Tibial nerve (tissue), 4 donors: ENCODE data around the gene ZNF692. TPM values are rescaled to one million over a fixed set of nuclear protein-coding genes. Genes with fewer than 3 reads are reported as not detected.

ENCODE experiments used
- DNase-seq, 2 donors: peaks; one replicate each; pipeline ENCODE4 v3.0.0-alpha.2; 2019; ENCODE audit warnings: low spot score in 2 of 2
- H3K27ac ChIP-seq, 4 donors: fragments of 200-600 bp; sonication (generic) in 3 of 4; one replicate each; pipeline ENCODE4 v1.5.1; 2017 to 2019; ENCODE audit warnings: mild to moderate bottlenecking in 1 of 4
- H3K27me3 ChIP-seq, 2 donors: fragments of 200-600 bp; sonication (generic) in 1 of 2; one replicate each; pipeline versions ENCODE4 v1.5.1 to v1.6.0; 2017 to 2019
- H3K36me3 ChIP-seq, 3 donors: fragments of 200-600 bp; sonication (generic); one replicate each; pipeline ENCODE4 v1.5.1; 2018 to 2019
- H3K4me1 ChIP-seq, 4 donors: fragments of 200-600 bp; sonication (generic) in 3 of 4; one replicate each; pipeline ENCODE4 v1.5.1; 2017 to 2019
- H3K4me3 ChIP-seq, 4 donors: fragments of 200-600 bp; sonication (generic) in 3 of 4; one replicate each; pipeline ENCODE4 v1.5.1; 2017 to 2019; ENCODE audit warnings: mild to moderate bottlenecking in 1 of 4, moderate library complexity in 1 of 4
- H3K9me3 ChIP-seq, 4 donors: fragments of 200-600 bp; sonication (generic) in 3 of 4; one replicate each; pipeline ENCODE4 v1.5.1; 2017 to 2019
- EP300 ChIP-seq, 2 donors: sonication (generic); formaldehyde crosslinking; IDR thresholded peaks; one replicate each; pipeline ENCODE4 v1.6.1; 2017; ENCODE audit warnings: antibody characterized with exemption in 2 of 2, mild to moderate bottlenecking in 1 of 2
- POLR2A ChIP-seq, 2 donors: fragments of 450-650 bp; IDR thresholded peaks; one replicate each; pipeline ENCODE4 v1.6.1; 2017; ENCODE audit warnings: antibody characterized with exemption in 2 of 2, mild to moderate bottlenecking in 2 of 2, moderate library complexity in 2 of 2
- WGBS, 2 donors: methylation state at CpG; one replicate each; pipeline ENCODE4 v1.1.5; 2018; 5-methylcytosine and 5-hydroxymethylcytosine counted together
- total RNA-seq, 4 donors: library from RNA; depleted of rRNA; stranded (reverse); fragments of >200 nt; gene quantifications; one replicate each; pipeline ENCODE4 v1.1.0, GENCODE V29; 2016
- TF ChIP-seq, protein P1 (sequence below), 5 experiments: fragments of 200-600 bp in 3 of 5; fragments of 450-650 bp in 2 of 5; sonication (generic) in 3 of 5; IDR thresholded peaks; one replicate each; pipeline ENCODE4 v1.5.1; 2016 to 2019; ENCODE audit warnings: antibody characterized with exemption in 5 of 5, mild to moderate bottlenecking in 3 of 5, moderate library complexity in 2 of 5

The ZNF692 gene
- total RNA-seq, 4 donors from 2014 or later = 40.8 to 118 (median 68.5) TPM

DNA sequence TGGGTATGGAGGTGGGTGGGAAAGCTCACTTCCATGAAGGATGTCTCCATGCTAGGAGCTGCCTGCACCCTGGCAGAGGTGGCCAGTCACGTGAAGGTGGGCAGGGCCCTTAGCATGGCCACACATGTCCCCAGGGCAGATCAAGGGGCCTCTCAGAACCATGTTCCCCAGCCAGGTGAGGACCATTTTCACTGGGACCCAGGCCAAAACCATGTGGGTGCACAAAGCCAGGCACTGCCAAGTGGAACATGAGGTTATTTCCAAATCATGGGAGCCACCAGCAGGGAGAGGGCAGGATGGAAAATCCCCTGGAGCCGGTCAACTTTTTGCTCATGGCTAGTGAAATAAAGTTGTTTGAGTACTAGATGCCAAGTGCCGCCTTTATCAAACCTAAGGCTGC, 9.7 kb downstream of the ZNF692 start:
- TF ChIP-seq EP300 (IDR thresholded peaks at IDR 0.05) = no peak
- no peak for TF ChIP-seq POLR2A (IDR thresholded peaks at IDR 0.05)
- TF ChIP-seq, protein P1, sequence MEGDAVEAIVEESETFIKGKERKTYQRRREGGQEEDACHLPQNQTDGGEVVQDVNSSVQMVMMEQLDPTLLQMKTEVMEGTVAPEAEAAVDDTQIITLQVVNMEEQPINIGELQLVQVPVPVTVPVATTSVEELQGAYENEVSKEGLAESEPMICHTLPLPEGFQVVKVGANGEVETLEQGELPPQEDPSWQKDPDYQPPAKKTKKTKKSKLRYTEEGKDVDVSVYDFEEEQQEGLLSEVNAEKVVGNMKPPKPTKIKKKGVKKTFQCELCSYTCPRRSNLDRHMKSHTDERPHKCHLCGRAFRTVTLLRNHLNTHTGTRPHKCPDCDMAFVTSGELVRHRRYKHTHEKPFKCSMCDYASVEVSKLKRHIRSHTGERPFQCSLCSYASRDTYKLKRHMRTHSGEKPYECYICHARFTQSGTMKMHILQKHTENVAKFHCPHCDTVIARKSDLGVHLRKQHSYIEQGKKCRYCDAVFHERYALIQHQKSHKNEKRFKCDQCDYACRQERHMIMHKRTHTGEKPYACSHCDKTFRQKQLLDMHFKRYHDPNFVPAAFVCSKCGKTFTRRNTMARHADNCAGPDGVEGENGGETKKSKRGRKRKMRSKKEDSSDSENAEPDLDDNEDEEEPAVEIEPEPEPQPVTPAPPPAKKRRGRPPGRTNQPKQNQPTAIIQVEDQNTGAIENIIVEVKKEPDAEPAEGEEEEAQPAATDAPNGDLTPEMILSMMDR (IDR thresholded peaks at IDR 0.05) = no peak
- Histone ChIP-seq H3K4me1 (no peaks in the 10 kb centered on the region), H3K27me3 (no peaks in the 10 kb centered on the region), H3K36me3 (peaks cover 0 to 91% (median 39%) of the 10 kb centered on the region in 3 donors), H3K27ac (no peak overlapping the region), H3K9me3 (no peaks in the 10 kb centered on the region), H3K4me3 (no peak overlapping the region)
- DNase-seq = no peak
- WGBS, 2 donors = 97 to 100% methylated on average over 3 of the region's 3 CpGs

DNA sequence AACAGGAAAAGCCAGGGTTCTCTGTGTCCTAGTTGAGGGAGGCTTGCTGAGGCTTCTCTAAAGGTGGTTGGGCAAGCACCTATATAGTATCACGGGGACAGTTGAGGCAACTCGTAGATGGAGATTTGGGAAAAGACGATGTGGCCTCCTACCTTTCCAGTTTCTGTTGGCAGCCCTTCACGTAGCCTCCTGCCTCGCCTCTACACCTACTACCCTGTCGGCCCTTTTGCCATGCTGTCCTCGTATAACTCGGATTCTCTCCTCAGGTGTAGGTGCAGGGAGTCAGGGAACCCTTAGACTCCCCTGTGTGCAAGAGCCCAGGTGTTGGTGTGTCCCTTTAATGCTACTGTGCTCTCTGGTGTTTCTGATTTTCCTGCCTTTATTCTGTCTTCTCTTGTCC, 10.3 kb downstream of the ZNF692 start:
- TF ChIP-seq, protein P1 (IDR thresholded peaks at IDR 0.05) = no peak
- TF ChIP-seq POLR2A (IDR thresholded peaks at IDR 0.05) (no peak), EP300 (IDR thresholded peaks at IDR 0.05) (no peak)
- Histone ChIP-seq H3K9me3 (no peaks in the 10 kb centered on the region), H3K27ac (no peak overlapping the region), H3K4me3 (no peak overlapping the region), H3K36me3 (peaks cover 0 to 86% (median 39%) of the 10 kb centered on the region in 3 donors), H3K27me3 (no peaks in the 10 kb centered on the region), H3K4me1 (peaks cover 0 to 2% (median 0%) of the 10 kb centered on the region in 4 donors)
- WGBS, 2 donors = 87 to 90% methylated on average over 8 of the region's 8 CpGs
- DNase-seq = no peak

DNA sequence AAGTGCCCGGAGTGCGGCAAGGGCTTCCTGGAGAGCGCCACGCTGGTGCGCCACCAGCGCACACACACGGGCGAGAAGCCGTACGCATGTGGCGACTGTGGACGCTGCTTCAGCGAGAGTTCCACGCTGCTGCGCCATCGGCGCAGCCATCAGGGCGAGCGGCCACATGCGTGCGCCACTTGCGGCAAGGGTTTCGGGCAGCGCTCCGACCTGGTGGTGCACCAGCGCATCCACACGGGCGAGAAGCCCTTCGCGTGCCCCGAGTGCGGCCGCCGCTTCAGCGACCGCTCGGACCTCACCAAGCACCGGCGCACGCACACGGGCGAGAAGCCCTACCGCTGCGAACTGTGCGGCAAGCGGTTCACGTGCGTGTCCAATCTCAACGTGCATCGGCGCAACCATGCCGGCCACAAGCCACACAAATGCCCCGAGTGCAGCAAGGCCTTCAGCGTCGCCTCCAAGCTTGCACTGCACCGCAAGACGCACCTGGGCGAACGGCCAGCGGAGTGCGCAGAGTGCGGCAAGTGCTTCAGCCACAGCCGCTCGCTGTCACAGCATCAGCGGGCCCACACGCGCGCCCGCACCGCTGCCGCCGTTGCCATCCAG, 10.8 kb downstream of the ZNF692 start:
- H3K36me3 ChIP-seq = peaks cover 0 to 80% (median 39%) of the 10 kb centered on the region in 3 donors
- TF ChIP-seq POLR2A (IDR thresholded peaks at IDR 0.05) = no peak
- TF ChIP-seq EP300 (IDR thresholded peaks at IDR 0.05) = no peak
- TF ChIP-seq, protein P1 (IDR thresholded peaks at IDR 0.05) = no peak
- 93 to 95% methylated on average over 71 to 72 of the region's 72 CpGs for WGBS, 2 donors
- H3K4me1 ChIP-seq = peaks cover 0 to 3% (median 0%) of the 10 kb centered on the region in 4 donors
- DNase-seq = no peak
- no peaks in the 10 kb centered on the region for H3K9me3 ChIP-seq
- H3K4me3 ChIP-seq = no peak overlapping the region
- H3K27me3 ChIP-seq = no peaks in the 10 kb centered on the region
- no peak overlapping the region for H3K27ac ChIP-seq

DNA sequence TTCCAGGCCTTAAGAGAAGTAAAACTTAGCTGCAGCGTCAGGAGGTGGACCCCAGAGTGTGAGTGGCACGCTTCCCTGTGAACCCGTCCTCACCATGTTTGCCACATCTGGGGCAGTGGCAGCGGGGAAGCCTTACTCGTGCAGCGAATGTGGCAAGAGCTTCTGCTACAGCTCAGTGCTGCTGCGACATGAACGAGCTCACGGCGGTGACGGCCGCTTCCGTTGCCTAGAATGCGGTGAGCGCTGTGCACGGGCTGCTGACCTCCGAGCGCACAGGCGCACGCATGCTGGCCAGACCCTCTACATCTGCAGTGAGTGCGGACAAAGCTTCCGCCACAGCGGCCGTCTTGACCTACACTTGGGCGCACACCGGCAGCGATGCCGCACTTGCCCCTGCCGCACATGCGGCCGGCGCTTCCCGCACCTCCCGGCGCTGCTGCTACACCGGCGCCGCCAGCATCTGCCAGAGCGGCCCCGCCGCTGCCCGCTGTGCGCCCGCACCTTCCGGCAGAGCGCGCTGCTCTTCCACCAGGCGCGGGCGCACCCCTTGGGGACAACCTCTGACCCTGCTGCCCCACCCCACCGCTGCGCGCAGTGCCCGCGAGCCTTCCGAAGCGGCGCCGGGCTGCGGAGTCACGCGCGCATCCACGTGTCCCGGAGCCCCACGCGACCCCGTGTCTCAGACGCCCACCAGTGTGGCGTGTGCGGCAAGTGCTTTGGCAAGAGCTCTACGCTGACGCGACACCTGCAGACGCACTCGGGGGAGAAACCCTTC, 11.5 kb downstream of the ZNF692 start:
- Histone ChIP-seq H3K4me1 (peaks cover 0 to 9% (median 2%) of the 10 kb centered on the region in 4 donors), H3K27me3 (no peaks in the 10 kb centered on the region), H3K9me3 (no peaks in the 10 kb centered on the region), H3K36me3 (peaks cover 0 to 82% (median 39%) of the 10 kb centered on the region in 3 donors), H3K27ac (no peak overlapping the region), H3K4me3 (no peak overlapping the region)
- 91 to 93% methylated on average over 54 to 71 of the region's 76 CpGs for WGBS, 2 donors
- DNase-seq = no peak
- no peak for TF ChIP-seq POLR2A (IDR thresholded peaks at IDR 0.05)
- TF ChIP-seq, protein P1 (IDR thresholded peaks at IDR 0.05) = no peak
- no peak for TF ChIP-seq EP300 (IDR thresholded peaks at IDR 0.05)

DNA sequence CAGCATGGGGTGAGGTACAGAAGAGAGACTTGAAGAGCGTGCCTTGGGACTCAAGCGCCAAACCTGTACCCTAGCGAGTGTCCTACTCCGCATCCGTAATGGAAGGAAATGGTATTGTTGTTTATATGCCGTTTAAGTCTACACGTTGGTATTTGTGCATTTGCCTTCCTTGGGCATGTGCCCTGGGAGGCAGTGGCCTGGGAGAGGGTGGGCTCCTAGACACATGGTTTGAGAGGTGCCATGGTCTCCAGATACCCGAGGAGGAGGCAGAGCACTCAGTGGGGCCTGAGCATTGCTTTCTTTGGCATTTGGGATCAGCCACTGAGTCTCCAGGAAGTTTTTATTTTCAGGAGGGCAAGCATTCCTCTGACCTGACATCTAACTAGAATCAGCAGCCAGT, 14.4 kb downstream of the ZNF692 start:
- DNase-seq = no peak
- Histone ChIP-seq H3K9me3 (no peaks in the 10 kb centered on the region), H3K4me1 (peaks cover 0 to 38% (median 16%) of the 10 kb centered on the region in 4 donors), H3K4me3 (no peak overlapping the region), H3K27me3 (no peaks in the 10 kb centered on the region), H3K27ac (no peak overlapping the region), H3K36me3 (peaks cover 0 to 57% (median 33%) of the 10 kb centered on the region in 3 donors)
- TF ChIP-seq EP300 (IDR thresholded peaks at IDR 0.05) (no peak), POLR2A (IDR thresholded peaks at IDR 0.05) (no peak)
- TF ChIP-seq, protein P1 (IDR thresholded peaks at IDR 0.05) = no peak
- 77 to 90% methylated on average over 8 of the region's 8 CpGs for WGBS, 2 donors
